ENCODE data around the gene FFAR1.

Gene FFAR1

DNA sequence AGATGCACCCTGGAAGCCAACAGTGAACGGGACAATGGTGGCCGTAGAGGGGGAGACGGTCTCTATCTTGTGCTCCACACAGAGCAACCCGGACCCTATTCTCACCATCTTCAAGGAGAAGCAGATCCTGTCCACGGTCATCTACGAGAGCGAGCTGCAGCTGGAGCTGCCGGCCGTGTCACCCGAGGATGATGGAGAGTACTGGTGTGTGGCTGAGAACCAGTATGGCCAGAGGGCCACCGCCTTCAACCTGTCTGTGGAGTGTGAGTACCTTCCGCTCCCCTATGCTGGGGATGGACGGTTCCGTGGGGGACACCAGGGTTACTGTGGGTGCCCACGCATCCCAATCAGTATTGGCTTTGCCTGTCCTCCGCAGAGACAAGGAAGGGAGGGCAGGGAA, 45.3 kb upstream of the FFAR1 start:
- H2AFZ ChIP-seq (ENCODE audit: low read depth, low read length), result no peak overlapping the region
- H4K20me1 ChIP-seq (ENCODE audit: insufficient read depth, low read length), result peaks cover 12% of the 10 kb centered on the region; the same call in 1 of the 2 replicates
- no peak overlapping the region for H3K9ac ChIP-seq (ENCODE audit: low read depth, low read length)
- no peak overlapping the region for H3K27ac ChIP-seq (ENCODE audit: low read length)
- no peak overlapping the region for H3K4me2 ChIP-seq (ENCODE audit: insufficient read depth, low read length)
- ATAC-seq (ENCODE audit: insufficient read depth, low read depth) (no peak), DNase-seq (no peak)
- no peak for TF ChIP-seq EZH2 (IDR thresholded peaks at IDR 0.05; ENCODE audit: borderline replicate concordance, low read depth, low read length, severe bottlenecking)
- TF ChIP-seq, protein P1, sequence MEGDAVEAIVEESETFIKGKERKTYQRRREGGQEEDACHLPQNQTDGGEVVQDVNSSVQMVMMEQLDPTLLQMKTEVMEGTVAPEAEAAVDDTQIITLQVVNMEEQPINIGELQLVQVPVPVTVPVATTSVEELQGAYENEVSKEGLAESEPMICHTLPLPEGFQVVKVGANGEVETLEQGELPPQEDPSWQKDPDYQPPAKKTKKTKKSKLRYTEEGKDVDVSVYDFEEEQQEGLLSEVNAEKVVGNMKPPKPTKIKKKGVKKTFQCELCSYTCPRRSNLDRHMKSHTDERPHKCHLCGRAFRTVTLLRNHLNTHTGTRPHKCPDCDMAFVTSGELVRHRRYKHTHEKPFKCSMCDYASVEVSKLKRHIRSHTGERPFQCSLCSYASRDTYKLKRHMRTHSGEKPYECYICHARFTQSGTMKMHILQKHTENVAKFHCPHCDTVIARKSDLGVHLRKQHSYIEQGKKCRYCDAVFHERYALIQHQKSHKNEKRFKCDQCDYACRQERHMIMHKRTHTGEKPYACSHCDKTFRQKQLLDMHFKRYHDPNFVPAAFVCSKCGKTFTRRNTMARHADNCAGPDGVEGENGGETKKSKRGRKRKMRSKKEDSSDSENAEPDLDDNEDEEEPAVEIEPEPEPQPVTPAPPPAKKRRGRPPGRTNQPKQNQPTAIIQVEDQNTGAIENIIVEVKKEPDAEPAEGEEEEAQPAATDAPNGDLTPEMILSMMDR (IDR thresholded peaks at IDR 0.05; ENCODE audit: borderline replicate concordance, extremely low read depth, low read length, poor library complexity, severe bottlenecking), result no peak
- H3K4me3 ChIP-seq (ENCODE audit: low read depth in 1 of 2, low read length in 2 of 2), result no peak overlapping the region
- no peaks in the 10 kb centered on the region for H3K4me1 ChIP-seq (ENCODE audit: insufficient read depth, low read length)
- no peaks in the 10 kb centered on the region for H3K36me3 ChIP-seq (ENCODE audit: insufficient read depth, low read length)
- no peaks in the 10 kb centered on the region for H3K79me2 ChIP-seq (ENCODE audit: insufficient read depth, low read length)
- H3K9me3 ChIP-seq (ENCODE audit: insufficient read depth, low read length, severe bottlenecking), result no peaks in the 10 kb centered on the region
- no peaks in the 10 kb centered on the region for H3K27me3 ChIP-seq (ENCODE audit: insufficient read depth, low read length, poor library complexity)

DNA sequence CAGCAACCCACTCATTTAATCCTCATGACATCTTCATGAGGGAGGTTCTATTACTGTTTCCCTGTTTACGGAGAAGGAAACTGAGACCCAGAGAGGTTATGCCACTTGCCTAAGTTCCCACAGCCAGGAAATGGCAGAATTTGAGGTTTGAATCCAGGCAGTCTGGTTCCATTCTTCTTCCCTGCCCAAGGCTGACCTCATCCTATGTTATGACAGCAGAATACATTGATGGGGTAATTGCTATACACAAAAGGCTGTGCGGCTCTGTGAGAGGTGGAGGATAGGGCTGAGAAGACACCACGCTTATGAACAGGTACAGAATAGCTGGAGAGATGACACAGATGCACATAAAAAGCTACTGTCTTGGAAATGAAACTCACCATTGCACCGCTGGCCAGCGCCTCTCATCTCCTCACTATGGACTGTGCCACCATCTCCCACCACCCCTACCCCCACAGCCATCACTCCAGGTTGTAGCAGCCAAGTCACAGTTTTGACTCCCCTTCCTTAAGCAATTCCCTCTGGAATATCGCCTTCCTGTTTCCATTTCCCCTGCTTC, 44.3 kb upstream of the FFAR1 start:
- Histone ChIP-seq H3K27ac (ENCODE audit: low read length) (no peak overlapping the region), H3K27me3 (ENCODE audit: insufficient read depth, low read length, poor library complexity) (no peaks in the 10 kb centered on the region), H3K9ac (ENCODE audit: low read depth, low read length) (no peak overlapping the region), H3K36me3 (ENCODE audit: insufficient read depth, low read length) (no peaks in the 10 kb centered on the region), H3K9me3 (ENCODE audit: insufficient read depth, low read length, severe bottlenecking) (no peaks in the 10 kb centered on the region), H3K79me2 (ENCODE audit: insufficient read depth, low read length) (no peaks in the 10 kb centered on the region), H3K4me1 (ENCODE audit: insufficient read depth, low read length) (no peaks in the 10 kb centered on the region), H2AFZ (ENCODE audit: low read depth, low read length) (no peak overlapping the region), H4K20me1 (ENCODE audit: insufficient read depth, low read length) (peaks cover 3% of the 10 kb centered on the region; the same call in 1 of the 2 replicates), H3K4me3 (ENCODE audit: low read depth in 1 of 2, low read length in 2 of 2) (no peak overlapping the region), H3K4me2 (ENCODE audit: insufficient read depth, low read length) (no peak overlapping the region)
- ATAC-seq (ENCODE audit: insufficient read depth, low read depth) (no peak), DNase-seq (no peak)
- TF ChIP-seq EZH2 (IDR thresholded peaks at IDR 0.05; ENCODE audit: borderline replicate concordance, low read depth, low read length, severe bottlenecking), result no peak
- TF ChIP-seq, protein P1 (IDR thresholded peaks at IDR 0.05; ENCODE audit: borderline replicate concordance, extremely low read depth, low read length, poor library complexity, severe bottlenecking), result no peak

DNA sequence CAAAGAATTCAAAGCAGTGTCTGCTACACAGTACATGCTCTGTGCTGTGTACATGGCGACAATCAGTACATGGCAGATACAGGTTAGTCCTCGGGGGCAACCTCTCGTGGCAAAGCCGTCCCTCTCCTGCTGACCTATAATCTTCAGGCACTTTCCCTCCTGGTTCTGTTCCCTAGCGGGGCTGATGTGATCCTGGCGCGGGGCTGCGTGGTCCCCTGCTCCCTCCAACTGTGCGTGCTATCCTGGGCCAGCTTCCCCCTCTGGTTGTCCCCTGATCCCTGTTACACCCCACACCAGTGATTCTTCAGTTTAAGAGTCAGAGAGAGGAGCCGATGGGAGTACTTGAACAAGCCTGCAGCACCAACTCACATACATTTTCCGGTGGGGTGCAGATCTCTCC, 43.7 kb upstream of the FFAR1 start:
- TF ChIP-seq, protein P1 (IDR thresholded peaks at IDR 0.05; ENCODE audit: borderline replicate concordance, extremely low read depth, low read length, poor library complexity, severe bottlenecking), result no peak
- TF ChIP-seq EZH2 (IDR thresholded peaks at IDR 0.05; ENCODE audit: borderline replicate concordance, low read depth, low read length, severe bottlenecking), result no peak
- Histone ChIP-seq H4K20me1 (ENCODE audit: insufficient read depth, low read length) (no peaks in the 10 kb centered on the region), H3K27me3 (ENCODE audit: insufficient read depth, low read length, poor library complexity) (no peaks in the 10 kb centered on the region), H3K27ac (ENCODE audit: low read length) (no peak overlapping the region), H3K79me2 (ENCODE audit: insufficient read depth, low read length) (no peaks in the 10 kb centered on the region), H3K4me1 (ENCODE audit: insufficient read depth, low read length) (no peaks in the 10 kb centered on the region), H3K9ac (ENCODE audit: low read depth, low read length) (no peak overlapping the region), H3K36me3 (ENCODE audit: insufficient read depth, low read length) (no peaks in the 10 kb centered on the region), H3K9me3 (ENCODE audit: insufficient read depth, low read length, severe bottlenecking) (no peaks in the 10 kb centered on the region), H3K4me3 (ENCODE audit: low read depth in 1 of 2, low read length in 2 of 2) (no peak overlapping the region), H2AFZ (ENCODE audit: low read depth, low read length) (no peak overlapping the region), H3K4me2 (ENCODE audit: insufficient read depth, low read length) (no peak overlapping the region)
- ATAC-seq (ENCODE audit: insufficient read depth, low read depth) (no peak), DNase-seq (no peak)

Measured in DND-41 (cell line).